HG03108 (cell line): ENCODE results near the gene SLC35A4.

Experiments used
- ATAC-seq: cut with Tn5 transposase; IDR thresholded peaks from one replicate; pipeline ENCODE4 v1.9.1; 2021; ENCODE audit warnings: moderate library complexity; ENCODE audit not compliant: unreplicated experiment

Gene SLC35A4

GRCh38 chr5:140564196-140565023 lies at the start of gene SLC35A4, which contains the start of gene APBB3:
Gene SLC35A4 (plus strand): TSS chr5:140564828. CDS start chr5:140567170, 2,342 bp downstream.
Gene APBB3 (minus strand): TSS chr5:140564598. CDS start chr5:140564245, 353 bp downstream.
- ATAC-seq, result peak; percentile 88

GRCh38 chr5:140524003-140524402 lies 40.6 kb upstream of the SLC35A4 start:
- no peak for ATAC-seq

- no peak for ATAC-seq
Observed at GRCh38 chr5:140540227-140540626, 24.4 kb upstream of the SLC35A4 start.

- ATAC-seq, result no peak
Observed at GRCh38 chr5:140542972-140543371, 21.7 kb upstream of the SLC35A4 start.

GRCh38 chr5:140544986-140545385 lies 19.6 kb upstream of the SLC35A4 start:
- no peak for ATAC-seq

GRCh38 chr5:140545606-140546005 lies 19.0 kb upstream of the SLC35A4 start:
- no peak for ATAC-seq

GRCh38 chr5:140546851-140547507 lies 17.6 kb upstream of the SLC35A4 start:
- no peak for ATAC-seq

- ATAC-seq, result peak; percentile 96
Observed at GRCh38 chr5:140547508-140548299, 16.9 kb upstream of the SLC35A4 start, which contains the start of gene EIF4EBP3. Gene EIF4EBP3 (plus strand): TSS chr5:140547662. CDS start chr5:140547738, 76 bp downstream.

- ATAC-seq, result peak; percentile 2
Observed at GRCh38 chr5:140548300-140548688, 16.3 kb upstream of the SLC35A4 start.

- no peak for ATAC-seq
Observed at GRCh38 chr5:140548791-140549190, 15.8 kb upstream of the SLC35A4 start.

GRCh38 chr5:140549237-140550144 lies 15.1 kb upstream of the SLC35A4 start:
- ATAC-seq, result no peak

GRCh38 chr5:140550147-140551079 lies 14.2 kb upstream of the SLC35A4 start:
- ATAC-seq, result no peak

- ATAC-seq, result no peak
Observed at GRCh38 chr5:140551872-140552271, 12.8 kb upstream of the SLC35A4 start.

GRCh38 chr5:140553657-140554056 lies 11.0 kb upstream of the SLC35A4 start:
- ATAC-seq, result no peak

GRCh38 chr5:140554454-140554853 lies 10.2 kb upstream of the SLC35A4 start:
- ATAC-seq, result no peak

GRCh38 chr5:140555747-140556312 lies 8.8 kb upstream of the SLC35A4 start:
- no peak for ATAC-seq

- no peak for ATAC-seq
Observed at GRCh38 chr5:140556438-140556837, 8.2 kb upstream of the SLC35A4 start.

GRCh38 chr5:140557136-140557805 lies 7.4 kb upstream of the SLC35A4 start, which contains the start of gene SRA1:
Gene SRA1 (minus strand): TSS chr5:140557473. CDS start chr5:140557452, 21 bp downstream.
- ATAC-seq, result peak; percentile 94
